Astrocyte of the cerebellum (primary cell): ENCODE measurements around the gene NEIL3.
A peak's percentile ranks its signal among the peaks of the same experiment; 100 is the strongest.
"Not testable (repeated sequence)": the region's sequence is repeated elsewhere in the genome, so short reads cannot be mapped to it uniquely, and the experiment has no call there.

Experiments used
- DNase-seq: peaks from one replicate; pipeline ENCODE4 v3.0.0-alpha.2; 2011; ENCODE audit warnings: low read depth
- H3K4me3 ChIP-seq: 2 replicates; pipeline ENCODE4 v1.5.1; 2011; ENCODE audit warnings: mild to moderate bottlenecking, low read depth, low read length, moderate library complexity
- CTCF ChIP-seq: IDR thresholded peaks from 2 replicates; pipeline ENCODE4 v1.5.1; 2012; ENCODE audit warnings: low read length, low read depth, moderate library complexity, mild to moderate bottlenecking; ENCODE audit errors: missing control alignments
- in situ Hi-C: cut with HindIII; loops from 2 replicates; pipeline ENCODE4 v1.10.0; 2017; ENCODE audit warnings: low sequenced_read_pairs

The NEIL3 gene

DNA sequence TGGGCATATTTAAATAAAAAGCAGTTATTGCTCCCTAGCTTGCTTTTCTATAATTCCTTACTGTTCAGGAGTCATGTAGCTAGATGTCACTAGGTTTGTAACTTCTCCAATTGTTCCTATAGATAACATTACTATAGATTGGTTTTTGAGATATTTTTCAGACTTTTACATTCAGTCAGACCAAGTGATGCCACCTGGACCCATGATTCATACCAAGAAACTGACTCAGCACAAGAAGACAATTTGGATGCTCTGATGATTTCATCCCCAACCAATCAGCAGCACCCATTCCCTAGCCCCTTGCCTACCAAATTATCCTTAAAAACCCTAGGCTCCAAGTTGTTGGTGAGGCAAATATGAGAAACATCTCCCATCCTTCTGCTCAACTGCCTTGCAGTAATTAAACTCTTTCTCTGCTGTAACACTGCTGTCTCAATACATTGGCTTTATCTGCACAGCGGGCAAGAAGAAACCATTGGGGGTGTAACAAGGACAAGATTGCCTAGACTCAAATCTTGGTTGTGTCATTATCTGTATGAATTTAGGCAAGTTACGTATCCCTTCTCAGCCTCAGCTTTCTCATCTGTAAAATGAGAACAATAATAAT lies 11.8 kb upstream of the NEIL3 start:
- DNase-seq = no peak
- in situ Hi-C loops = no loop called here
- no peak overlapping the region for H3K4me3 ChIP-seq
- TF ChIP-seq CTCF = no peak

DNA sequence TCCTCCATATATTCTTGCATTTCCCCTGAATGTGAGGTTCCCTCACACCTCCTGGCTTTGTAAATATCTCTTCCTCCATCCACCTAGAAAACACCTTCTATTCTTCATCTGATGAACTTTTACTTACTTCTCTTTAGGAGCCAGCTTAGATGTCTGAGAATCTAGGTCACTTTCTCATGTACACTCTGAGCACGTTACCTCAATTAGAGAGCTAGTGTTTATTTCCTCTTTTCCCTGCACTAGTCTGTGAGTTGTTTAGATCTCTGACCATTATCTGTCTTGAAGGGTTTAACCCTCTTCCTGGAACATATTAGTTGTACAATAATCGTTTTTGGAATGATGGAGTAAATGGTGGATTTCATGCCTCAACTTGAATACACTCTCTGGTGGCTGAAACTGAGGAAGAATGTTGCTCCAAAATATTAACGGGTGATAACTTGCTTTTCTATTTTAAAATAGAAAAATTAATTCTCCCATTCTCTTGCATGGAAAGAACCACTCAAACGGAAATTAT lies 8.5 kb upstream of the NEIL3 start:
- in situ Hi-C loops = no loop called here
- no peak for DNase-seq
- H3K4me3 ChIP-seq = no peak overlapping the region
- TF ChIP-seq CTCF = no peak

GRCh38 chr4:177302371-177303100 lies 7.1 kb upstream of the NEIL3 start:
- no peak for DNase-seq
- H3K4me3 ChIP-seq = no peak overlapping the region
- TF ChIP-seq CTCF = no peak
- in situ Hi-C loops = no loop called here

DNA sequence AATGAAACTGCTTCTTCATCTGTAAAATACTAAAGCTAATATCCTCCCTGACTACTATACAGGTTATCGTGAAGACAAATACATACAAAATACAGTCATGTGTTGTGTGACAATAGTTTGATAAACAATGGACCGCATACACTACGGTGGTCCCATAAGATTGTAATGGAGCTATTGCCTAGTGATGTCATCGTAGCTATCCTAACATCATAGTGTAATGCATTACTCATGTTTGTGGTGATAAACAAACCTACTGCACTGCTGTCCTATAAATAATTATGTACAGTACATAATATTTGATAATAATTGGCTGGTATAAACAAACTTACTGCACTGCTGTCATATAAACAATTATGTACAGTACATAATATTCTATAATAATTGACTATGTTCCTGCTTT lies 5.6 kb upstream of the NEIL3 start:
- in situ Hi-C loops = no loop called here
- no peak for DNase-seq
- no peak for TF ChIP-seq CTCF
- H3K4me3 ChIP-seq = no peak overlapping the region

- in situ Hi-C loops, H3K4me3 ChIP-seq, DNase-seq: not testable (repeated sequence)
These were observed 4.8 kb upstream of the NEIL3 start for GRCh38 chr4:177304864-177305263.

- in situ Hi-C loops = no loop called here
- DNase-seq = peak; percentile 39
- H3K4me3 ChIP-seq = no peak overlapping the region
- no peak for TF ChIP-seq CTCF
These were observed 1.5 kb upstream of the NEIL3 start for GRCh38 chr4:177308125-177308524.

DNA sequence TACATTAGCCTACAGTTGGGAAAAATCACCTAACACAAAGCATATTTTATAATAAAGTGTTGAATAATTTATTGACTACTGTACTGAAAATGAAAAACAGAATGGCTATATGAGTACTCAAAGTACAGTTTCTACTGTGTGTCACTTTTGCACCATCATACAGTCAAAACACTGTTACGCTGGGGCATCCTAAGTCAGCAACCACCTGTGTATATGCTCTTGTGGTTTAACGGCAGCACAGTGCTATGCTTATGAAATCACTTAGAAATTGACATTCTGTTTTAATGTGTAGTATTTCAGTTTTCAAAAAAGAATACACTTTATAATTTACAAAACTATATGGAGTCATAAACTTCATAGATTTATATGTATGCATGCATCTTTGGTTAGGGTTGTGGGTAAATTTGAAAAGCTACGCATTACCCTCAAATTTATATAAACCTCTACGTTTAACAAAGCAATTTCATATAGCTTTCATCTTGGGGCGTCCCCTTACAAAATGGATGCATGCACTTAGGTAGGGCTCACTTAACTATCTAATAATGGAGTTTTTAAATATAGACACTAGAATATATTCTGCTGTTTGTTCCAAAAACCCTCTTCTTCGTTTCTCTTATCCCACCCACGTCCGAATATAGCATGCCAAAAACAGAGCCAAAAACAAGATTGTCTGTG lies 690 bp upstream of the NEIL3 start:
- in situ Hi-C loops = no loop called here
- peak overlapping the region; percentile 88 for H3K4me3 ChIP-seq
- TF ChIP-seq CTCF = no peak
- DNase-seq = no peak
